GM19025 (cell line): ENCODE measurements around the gene PCIF1.
"Not testable (repeated sequence)": the region's sequence is repeated elsewhere in the genome, so short reads cannot be mapped to it uniquely, and the experiment has no call there.

Experiments
- ATAC-seq: cut with Tn5 transposase; IDR thresholded peaks from one replicate; pipeline ENCODE4 v1.9.1; 2021; ENCODE audit warnings: mild to moderate bottlenecking, low read depth, moderate library complexity; ENCODE audit not compliant: unreplicated experiment

The PCIF1 gene

DNA sequence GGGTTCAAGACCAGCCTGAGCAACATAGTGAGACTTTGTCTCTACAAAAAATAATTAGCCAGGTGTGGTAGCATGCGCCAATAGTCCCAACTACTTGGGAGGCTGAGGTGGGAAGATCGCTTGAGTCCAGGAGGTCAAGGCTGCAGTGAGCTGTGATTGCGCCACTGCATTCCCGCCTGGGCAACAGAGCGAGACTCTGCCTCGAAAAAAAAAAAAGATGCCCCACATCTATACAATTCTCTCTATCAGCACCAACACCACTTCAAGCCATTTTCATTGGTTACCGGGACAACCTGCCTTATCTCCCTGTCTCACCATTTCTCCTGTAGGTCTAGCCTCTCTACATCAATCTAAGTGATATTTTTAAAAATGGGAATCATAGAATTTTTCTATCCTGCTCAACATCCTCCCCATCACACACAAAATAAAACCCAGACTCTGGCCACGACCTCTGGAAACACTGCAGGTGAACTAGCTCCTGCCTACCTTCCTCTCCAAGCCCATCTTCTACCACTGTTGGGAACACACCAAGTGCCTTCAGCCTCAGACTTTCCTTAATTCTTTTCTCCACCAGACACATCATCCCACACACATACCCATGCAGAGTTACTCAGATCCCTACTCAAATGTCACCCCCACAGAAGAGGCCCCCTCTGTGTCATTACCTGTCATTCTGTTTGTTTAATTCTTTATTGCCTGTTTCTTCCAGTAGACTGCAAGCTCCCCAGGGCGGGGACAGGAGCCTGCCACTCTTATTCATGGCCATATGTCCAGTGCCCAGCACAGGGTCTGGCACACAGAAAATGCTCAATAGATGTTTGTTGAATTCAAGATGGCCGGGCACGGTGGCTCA is 12.9 kb upstream of the PCIF1 start:
- no peak for ATAC-seq

DNA sequence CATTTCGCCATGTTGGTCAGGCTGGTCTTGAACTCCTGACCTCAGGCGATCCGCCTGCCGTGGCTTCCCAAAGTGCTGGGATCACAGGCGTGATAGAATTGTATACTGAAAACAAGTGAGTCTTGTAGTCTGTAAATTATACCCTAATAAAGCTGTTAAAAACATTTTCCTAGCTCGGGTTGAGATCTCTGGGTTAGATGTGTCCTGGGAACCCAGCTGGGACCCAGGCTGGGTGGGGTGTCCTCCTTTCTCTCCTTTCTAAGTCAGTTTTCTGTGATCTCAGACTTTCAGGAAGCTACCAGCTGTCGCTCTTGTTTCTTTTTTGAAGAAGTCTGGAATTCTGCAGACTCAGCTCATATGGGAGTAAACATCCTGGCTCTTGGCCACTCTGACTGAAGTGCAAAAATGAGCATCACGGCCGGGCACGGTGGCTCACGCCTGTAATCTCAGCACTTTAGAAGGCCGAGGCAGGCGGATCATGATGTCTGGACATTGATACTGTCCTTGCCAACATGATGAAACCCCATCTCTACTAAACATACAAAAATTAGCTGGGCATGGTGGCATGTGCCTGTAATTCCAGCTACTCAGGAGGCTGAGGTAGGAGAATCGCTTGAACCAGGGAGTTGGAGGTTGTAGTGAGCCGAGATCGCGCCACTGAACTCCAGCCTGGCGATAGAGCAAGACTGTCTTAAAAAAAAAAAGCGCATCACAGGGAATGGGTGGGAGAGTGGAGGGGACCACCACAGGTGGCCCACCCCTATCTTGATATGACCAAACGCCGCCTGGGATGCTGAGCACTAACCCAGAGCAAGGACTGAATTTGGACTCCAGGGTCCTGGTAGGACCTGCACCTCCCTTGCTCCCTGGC is 9.9 kb upstream of the PCIF1 start:
- ATAC-seq: no peak

DNA sequence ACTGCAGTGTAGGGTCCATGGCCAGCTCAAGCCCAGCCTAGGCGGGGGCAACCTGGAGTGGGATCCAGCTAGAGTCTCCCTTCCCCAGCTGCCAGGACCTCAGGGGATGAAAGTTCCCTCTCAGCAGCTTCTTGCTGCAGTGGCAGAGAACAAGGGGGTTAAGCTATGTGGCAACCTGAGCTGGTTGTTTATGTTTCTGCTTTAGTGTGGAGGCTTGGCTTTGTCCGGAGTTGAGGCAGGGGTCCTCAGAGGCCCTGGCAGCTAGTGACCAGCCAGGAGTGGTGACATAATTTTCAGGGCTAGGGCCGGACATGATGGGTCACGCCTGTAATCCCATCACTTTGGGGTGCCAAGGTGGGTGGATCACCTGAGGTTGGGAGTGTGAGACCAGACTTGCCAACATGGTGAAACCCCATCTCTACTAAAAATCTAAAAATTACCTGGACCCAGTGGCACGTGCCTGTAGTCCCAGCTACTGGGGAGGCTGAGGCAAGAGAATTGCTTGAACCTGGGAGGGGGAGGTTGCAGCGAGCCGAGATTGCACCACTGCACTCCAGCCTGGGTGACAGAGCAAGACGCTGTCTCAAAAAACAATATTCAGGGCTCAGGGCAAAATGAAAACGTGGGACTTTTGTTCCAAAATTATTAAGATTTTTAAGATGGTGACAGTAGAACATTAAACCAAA is 8.5 kb upstream of the PCIF1 start:
- ATAC-seq: no peak

DNA sequence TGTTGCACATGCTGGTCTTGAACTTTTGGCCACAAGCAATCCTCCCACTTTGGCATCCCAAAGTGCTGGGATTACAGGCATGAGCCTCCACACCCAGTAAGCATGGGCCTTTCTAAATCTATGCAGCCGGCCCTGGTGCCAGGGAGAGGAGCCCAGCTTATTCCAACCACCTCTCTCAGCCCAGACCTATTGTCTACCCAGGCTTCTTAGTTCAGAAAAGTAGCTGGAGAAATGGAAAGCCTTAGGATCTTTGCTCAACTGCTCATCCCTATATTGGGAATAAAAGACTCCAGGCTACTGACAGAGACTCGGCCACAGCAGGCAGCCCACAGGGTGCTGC is 7.8 kb upstream of the PCIF1 start:
- ATAC-seq: no peak

DNA sequence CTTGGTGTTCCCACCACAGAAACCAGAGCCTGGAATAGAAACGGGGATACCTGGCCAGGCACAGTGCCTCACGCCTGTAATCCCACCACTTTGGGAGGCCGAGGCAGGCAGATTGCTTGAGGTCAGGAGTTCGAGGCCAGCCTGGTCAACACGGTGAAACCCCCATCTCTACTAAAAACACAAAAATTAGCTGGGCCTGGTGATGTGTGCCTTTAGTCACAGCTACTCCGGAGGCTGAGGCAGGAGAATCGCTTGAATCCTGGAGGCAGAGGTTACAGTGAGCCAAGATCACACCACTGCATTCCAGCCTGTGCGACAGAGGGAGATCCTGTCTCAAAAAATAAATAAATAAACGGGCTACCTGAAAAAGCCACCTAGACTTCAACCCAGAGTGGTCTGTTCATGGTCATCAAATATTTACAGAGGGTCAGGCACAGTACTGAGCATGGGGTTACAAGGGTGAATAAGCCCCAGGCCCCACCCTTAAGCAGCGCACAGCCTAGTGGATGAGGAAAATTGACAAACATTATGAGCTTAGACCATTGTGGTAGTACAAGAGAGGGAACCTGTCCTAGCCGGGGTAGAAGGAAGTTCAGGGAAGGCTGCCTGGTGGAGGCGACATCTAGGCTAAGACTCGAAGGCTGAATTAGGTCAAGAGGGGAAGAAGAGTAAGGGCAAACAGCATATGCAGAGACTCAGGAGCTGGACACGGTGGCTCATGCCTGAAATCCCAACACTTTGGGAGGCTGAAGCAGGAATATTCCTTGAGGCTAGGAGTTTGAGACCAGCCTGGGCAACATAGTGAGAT is 7.2 kb upstream of the PCIF1 start:
- ATAC-seq: no peak

DNA sequence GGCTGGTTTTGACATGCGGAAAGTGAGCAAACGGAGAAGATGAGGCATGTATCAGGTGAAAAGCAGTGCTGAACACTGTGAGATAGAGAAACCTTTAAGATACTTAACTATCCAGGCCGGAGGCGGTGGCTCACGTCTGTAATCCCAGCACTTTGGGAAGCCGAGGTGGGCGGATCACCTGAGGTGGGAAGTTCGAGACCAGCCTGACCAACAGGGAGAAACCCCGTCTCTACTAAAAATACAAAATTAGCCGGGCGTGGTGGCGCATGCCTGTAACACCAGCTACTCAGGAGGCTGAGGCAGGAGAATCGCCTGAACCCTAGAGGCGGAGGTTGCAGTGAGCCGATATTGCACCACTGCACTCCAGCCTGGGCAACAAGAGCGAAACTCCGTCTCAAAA is 2.8 kb upstream of the PCIF1 start:
- not testable (repeated sequence) for ATAC-seq

DNA sequence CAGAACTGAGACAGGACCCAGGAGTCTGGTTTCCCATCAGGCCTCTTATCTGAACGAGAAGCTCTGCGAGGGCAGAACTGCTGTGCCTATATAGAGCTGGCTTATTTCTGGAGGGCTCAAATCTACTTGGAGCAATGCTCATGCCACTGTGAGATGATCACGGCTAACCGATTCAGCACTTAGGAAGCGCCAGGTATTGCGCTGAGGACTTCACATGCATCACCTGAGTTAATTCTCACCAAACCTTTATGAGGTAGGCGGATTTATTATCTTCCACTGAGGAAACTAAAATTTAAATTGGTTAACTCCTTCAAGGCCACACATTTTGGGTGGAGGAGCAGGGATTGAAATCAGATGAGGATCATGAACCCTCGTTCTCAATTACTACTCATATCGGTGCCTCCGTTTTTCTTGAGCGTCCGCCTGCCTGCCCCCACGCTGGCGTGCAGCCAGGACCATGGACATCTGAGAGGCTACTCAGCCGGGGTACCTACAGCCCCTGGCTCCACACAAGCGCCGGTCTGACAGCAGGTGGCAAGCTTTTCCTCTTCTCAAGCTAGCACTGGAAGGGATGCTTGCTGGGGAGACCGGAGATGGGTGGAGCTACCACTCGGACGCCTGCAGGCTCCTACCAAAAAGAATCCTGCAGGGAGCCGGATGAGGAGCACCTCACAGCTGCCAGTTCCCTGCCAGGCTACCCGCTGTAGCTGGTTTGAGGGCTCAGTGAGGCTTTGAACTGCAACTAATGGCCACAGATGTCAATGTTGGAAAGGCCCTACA is 1.0 kb upstream of the PCIF1 start:
- no peak for ATAC-seq

DNA sequence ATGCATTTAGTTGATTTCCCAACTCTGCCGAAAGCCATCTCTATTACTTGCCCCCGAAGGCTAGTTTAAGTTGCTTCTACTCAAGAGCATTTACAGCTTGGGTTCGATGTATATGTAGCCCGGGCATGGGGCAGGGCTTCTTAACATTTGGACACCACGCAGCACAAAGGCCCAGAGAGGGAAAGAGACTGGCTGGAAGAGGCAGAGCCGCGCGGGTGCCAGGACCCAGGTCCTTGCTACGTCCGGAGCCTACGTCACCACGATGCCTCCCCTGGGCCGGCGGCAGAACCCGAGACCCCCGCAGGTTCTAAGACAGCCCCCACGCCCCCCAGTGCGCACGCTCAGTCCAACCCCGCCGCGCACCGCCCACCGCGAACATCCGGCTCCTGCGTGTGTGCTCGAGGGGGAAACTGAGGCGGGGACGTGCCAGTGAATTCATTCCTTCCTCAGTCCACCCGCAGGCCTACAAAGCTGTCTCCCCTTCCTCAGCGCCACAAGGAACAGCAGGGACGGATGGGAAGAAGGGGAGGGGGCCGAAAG is 367 bp upstream of the PCIF1 start:
- peak; percentile 14 for ATAC-seq

DNA sequence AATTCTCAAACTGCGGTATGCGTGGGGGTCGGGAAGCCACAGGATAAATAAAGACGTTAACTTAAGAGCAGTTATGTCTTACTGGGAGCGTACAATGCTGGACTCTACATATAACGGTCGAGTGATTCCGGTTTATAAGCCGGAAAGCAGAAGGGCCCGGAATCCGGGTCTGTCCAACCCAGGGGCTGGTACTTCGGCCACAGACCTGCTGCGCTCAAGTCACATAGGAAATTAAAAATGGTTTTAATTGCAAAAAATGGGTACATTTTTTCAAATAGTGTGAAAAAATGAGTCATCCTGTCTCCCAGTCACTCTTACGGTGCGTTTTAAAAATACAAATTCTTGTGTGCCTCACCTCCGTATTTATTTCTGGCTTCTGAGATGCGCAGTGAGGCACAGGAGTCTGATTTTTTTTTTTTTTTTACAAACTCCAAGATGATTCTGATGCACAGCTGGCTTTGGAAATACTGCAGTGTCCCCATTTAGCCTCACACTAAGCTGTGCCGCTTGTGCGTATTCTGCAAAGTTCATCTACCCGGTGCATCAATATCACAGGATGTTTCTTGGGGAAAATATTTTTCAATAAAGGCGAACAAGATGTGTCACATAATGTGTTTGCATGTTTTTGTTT is 1.0 kb downstream of the PCIF1 start:
- ATAC-seq: peak; percentile 1

DNA sequence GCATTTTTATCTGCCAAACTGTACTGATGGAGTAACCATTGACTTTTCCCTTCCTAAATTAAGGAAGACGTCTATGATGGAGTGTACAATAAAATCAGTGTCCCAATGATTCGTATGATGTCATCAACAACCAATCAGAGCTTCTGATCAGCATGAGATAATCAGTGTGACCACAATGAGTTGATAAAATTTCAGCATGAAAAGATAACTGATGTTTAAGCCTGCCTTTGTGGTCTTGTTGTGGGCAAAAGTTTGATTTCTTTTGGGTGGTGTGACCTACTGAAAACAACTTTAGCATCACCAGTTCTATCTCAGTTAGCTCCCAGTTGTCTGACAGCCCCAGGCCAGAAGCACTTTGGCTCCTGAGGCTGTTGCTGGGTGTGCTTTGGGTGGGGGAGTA is 3.3 kb downstream of the PCIF1 start:
- ATAC-seq: no peak

DNA sequence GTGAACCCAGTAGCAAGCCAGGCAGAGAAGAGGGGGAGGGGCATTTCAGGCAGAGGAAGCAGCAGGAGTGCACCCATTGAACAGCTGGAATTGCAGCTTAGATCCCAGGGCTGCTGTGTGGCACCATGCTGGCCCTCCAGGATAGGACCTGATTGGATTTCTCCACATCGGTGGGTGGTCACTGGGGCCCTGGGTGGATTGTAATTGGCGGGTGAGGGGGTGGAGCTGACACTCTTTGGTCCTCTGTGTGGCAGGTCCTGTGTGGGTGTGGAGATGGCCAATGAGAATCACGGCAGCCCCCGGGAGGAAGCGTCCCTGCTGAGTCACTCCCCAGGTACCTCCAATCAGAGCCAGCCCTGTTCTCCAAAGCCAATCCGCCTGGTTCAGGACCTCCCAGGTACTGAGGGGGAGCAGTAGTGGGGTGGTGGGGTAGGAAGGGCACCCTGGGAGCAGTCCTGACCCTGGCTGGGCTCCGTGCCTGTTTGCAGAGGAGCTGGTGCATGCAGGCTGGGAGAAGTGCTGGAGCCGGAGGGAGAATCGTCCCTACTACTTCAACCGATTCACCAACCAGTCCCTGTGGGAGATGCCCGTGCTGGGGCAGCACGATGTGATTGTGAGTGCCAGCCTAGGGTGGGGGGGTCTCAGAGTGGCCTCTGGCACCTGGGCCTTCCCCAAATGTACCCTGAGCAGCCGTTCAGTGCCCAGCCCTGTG is 4.4 kb downstream of the PCIF1 start:
- no peak for ATAC-seq

DNA sequence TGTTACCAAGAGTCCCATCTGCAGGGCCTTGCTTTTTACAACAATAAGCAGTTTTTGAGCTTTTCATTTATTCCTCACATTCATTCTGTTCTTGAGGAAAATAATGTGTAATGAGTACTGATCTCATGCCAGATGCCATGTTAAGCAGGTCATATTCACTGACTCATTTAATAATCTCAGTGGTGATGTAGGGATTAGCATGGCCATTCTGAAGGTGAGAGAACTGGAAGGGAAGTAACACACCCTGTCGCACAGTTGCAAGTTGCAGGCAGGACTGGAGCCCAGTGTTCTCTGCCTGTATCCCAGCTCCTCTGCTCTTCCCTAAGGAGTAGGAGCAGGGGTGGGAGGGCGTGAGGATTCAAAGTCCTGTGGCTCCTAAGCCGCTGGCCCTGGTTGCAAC is 5.6 kb downstream of the PCIF1 start:
- no peak for ATAC-seq

DNA sequence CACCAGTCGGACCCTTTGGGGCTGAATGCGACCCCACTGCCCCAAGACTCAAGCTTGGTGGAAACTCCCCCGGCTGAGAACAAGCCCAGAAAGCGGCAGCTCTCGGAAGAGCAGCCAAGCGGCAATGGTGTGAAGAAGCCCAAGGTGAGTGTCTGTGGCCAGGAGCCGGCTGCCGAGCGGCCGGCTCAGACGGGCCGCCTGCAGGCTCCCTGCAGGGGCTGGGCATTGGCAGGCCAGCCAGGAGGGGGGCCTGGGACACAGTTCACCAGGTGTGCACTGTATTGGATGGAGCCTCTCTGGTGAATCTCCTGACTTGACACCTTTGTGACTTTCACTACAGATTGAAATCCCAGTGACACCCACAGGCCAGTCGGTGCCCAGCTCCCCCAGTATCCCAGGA is 6.0 kb downstream of the PCIF1 start:
- ATAC-seq: no peak

DNA sequence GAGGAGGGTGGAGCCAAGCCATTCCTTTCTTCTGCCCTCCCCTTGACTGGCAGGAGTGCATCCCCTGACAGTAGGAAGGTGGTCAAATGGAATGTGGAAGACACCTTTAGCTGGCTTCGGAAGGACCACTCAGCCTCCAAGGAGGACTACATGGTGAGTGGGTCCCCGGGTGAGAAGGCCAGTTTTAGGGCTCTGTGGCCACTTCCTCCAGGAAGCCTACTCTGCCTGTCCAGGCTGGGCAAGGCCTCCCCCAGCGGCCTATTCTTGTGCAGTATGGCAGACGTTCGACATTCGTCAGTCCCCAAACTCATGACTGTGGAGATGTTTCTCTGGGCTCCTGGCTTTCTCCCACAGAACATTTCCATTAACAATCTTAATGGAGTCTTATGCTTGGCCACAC is 9.1 kb downstream of the PCIF1 start:
- no peak for ATAC-seq

DNA sequence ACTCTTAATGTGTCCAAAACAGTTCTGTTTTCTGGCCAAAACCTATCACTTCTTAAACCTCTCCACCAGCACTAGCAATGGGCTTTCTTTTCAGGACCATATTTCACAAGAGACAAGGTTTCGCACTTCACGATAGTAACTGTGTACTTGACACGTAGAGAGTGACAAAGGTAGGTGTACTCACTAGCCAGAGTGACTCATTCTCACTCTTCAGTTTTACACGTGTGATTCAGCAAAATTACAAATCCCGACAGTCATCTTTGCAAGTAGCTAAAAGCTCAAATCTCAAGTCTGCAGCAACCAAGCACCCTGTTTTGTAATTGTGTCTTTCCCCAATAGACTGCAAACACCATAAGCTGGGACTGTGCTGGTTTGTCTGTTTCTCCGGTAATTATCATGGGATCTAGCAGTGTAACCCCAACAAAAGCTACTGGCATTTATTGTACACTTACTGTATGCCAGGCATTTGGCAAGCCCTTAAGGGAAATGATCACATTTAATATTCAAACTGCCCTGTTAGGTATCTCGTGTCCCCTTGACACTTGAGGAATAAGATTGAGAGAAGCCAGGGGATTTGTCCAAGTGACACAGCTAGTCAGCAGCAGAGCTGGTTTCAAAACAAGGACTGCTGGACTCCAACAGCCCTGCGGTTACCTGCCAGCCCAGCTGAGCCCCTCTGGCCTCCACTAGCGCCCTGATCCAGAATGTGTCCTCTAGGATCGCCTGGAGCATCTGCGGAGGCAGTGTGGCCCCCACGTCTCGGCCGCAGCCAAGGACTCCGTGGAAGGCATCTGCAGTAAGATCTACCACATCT is 9.9 kb downstream of the PCIF1 start:
- ATAC-seq: no peak

DNA sequence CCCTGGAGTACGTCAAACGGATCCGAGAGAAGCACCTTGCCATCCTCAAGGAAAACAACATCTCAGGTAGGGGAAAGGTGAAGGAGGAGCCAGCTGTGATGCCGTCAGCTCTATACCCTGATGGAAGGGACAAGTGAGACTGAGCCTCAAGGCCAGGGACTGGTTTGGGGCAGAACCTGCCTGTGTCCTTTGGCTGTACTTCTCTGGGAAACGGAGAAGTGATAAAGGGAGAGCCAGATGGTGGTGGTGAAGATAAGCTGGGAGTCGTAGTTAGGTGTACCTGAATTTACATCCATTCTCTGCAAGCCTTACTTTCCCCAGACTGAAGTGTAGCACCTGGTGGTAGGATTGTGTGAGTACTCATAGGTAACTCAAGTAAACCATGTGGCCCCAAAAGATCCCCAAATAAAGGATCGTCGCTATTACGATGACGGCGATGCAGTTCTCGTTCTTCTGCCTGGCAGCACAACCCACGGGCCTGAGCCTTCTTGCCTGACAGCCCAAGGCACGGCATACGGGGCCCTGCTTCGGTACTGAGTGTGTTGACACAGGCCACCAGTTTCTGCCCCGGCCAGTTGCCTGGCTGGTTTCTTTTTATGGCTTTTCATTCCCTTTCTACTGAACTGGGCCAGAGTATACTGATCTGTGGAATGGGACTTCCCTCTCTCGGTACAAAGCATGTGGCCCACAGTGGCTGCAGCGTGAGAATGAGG is 10.6 kb downstream of the PCIF1 start:
- no peak for ATAC-seq

DNA sequence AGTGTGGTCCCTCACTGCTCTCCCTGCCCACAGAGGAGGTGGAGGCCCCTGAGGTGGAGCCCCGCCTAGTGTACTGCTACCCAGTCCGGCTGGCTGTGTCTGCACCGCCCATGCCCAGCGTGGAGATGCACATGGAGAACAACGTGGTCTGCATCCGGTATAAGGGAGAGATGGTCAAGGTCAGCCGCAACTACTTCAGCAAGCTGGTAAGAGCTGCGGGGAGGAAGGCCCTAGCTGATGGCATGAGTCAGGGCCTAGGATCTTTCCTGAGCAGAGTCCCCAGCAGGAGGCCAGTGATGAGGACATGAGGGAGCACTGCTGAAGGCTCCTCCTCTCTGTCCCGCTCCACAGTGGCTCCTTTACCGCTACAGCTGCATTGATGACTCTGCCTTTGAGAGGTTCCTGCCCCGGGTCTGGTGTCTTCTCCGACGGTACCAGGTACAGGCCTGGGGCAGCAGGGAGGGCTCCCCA is 11.2 kb downstream of the PCIF1 start:
- ATAC-seq: no peak
